Vagina (tissue), 2 donors: ENCODE data around the gene CPEB2.

Experiments
- POLR2A ChIP-seq, 2 donors: fragments of 450-650 bp; IDR thresholded peaks; one replicate each; pipeline ENCODE4 v1.6.1; 2017; ENCODE audit warnings: antibody characterized with exemption in 2 of 2, mild to moderate bottlenecking in 2 of 2, moderate library complexity in 2 of 2
- POLR2AphosphoS5 ChIP-seq, 2 donors: sonication (generic); formaldehyde crosslinking; IDR thresholded peaks; one replicate each; pipeline ENCODE4 v1.9.0; 2017; ENCODE audit warnings: antibody characterized with exemption in 2 of 2, mild to moderate bottlenecking in 2 of 2, low read depth in 1 of 2; ENCODE audit not compliant: insufficient read depth in 1 of 2
- TF ChIP-seq, protein P1 (sequence below), 3 experiments: fragments of 450-650 bp in 2 of 3; fragments of 200-600 bp in 1 of 3; sonication (generic) in 1 of 3; IDR thresholded peaks; one replicate each; pipeline ENCODE4 v1.5.1; 2017 to 2019; ENCODE audit warnings: antibody characterized with exemption in 3 of 3, mild to moderate bottlenecking in 2 of 3, moderate library complexity in 2 of 3

DNA sequence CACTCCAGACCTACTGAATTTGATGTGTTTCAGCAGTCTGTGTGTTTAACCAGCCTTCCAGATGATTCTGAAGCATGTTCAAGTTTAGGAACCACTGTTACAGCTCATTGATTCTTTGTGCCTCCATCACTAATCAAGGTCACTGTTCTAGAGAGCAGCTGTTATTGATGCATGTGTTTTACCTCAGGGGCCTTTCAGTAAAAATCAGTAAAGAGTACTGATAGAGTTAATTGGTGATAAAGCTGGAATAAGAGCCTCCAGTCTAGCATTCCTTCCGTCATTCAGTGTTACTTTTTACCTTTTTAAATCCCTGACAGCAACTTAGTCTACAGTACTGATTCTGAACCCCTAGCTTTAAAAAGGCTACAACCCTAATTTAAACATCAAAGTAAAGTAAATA, 12.9 kb downstream of the CPEB2 start:
- TF ChIP-seq, protein P1, sequence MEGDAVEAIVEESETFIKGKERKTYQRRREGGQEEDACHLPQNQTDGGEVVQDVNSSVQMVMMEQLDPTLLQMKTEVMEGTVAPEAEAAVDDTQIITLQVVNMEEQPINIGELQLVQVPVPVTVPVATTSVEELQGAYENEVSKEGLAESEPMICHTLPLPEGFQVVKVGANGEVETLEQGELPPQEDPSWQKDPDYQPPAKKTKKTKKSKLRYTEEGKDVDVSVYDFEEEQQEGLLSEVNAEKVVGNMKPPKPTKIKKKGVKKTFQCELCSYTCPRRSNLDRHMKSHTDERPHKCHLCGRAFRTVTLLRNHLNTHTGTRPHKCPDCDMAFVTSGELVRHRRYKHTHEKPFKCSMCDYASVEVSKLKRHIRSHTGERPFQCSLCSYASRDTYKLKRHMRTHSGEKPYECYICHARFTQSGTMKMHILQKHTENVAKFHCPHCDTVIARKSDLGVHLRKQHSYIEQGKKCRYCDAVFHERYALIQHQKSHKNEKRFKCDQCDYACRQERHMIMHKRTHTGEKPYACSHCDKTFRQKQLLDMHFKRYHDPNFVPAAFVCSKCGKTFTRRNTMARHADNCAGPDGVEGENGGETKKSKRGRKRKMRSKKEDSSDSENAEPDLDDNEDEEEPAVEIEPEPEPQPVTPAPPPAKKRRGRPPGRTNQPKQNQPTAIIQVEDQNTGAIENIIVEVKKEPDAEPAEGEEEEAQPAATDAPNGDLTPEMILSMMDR (IDR thresholded peaks at IDR 0.05): no peak
- TF ChIP-seq POLR2A (IDR thresholded peaks at IDR 0.05) (no peak), POLR2AphosphoS5 (IDR thresholded peaks at IDR 0.05; ENCODE audit: insufficient read depth in 1 of 2, low read depth in 1 of 2) (no peak)
